ENCODE data around the gene KLF17.
A peak's percentile ranks its signal among the peaks of the same experiment; 100 is the strongest.

The KLF17 gene

DNA sequence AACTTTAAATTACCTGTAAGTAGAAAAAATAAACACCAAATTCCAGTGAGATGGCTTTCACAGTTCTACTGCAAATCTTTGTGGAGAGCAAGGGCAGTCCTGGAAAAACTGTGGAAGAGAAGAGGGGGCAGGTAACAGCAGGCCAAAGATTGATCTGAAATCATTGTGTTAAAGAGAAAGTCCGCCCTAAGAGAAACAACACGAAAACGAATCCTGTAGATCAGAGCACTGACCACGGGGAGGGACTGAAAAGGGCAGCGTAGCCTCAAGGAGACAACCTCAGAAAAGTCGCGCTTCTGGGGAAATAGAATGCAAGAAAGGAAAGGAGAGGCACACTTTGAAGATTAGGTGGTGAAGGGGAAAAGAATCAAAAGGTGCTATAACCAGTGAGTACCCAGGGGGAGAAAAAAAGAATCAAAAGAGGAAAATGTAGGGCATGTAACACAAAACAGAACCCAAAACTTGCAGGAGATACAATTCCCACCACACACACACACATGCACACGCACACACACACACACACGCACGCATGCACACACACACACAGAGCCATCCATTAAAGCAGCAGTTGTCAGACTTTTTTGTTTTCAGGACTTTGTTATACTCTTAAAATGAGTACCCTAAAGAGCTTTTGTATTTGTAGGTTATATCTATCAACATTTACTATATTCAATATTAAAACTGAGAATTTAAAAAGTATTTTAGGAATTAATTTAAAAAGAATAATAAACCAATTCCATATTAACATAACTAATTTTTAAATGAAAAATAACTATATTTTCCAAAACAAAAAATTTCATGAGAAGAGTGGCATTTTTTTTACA, 28.0 kb upstream of the KLF17 start:
- TF ChIP-seq, protein P1, sequence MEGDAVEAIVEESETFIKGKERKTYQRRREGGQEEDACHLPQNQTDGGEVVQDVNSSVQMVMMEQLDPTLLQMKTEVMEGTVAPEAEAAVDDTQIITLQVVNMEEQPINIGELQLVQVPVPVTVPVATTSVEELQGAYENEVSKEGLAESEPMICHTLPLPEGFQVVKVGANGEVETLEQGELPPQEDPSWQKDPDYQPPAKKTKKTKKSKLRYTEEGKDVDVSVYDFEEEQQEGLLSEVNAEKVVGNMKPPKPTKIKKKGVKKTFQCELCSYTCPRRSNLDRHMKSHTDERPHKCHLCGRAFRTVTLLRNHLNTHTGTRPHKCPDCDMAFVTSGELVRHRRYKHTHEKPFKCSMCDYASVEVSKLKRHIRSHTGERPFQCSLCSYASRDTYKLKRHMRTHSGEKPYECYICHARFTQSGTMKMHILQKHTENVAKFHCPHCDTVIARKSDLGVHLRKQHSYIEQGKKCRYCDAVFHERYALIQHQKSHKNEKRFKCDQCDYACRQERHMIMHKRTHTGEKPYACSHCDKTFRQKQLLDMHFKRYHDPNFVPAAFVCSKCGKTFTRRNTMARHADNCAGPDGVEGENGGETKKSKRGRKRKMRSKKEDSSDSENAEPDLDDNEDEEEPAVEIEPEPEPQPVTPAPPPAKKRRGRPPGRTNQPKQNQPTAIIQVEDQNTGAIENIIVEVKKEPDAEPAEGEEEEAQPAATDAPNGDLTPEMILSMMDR (conservative IDR thresholded peaks at IDR 0.05; ENCODE audit: low read depth, low read length), result no peak
- no peak for DNase-seq (ENCODE audit: low read depth)
- H3K4me3 ChIP-seq (ENCODE audit: low read length), result no peak overlapping the region

DNA sequence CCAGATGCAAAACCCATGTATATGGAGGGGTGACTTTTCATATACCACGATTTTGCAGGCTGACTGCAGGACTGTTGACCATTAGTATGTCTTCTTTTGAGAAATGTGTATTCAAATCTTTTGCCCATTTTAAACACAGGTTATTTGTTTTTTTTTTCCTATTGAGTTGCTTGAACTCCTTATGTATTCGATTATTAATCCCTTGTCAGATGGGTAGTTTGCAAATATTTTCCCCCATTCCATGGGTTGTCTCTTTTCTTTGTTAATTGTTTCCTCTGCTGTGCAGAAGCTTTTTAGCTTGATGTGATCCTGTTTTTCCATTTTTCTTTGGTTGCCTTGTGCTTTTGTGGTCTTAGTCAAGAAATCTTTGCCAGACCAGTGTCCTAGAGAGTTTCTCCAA, 24.6 kb upstream of the KLF17 start:
- DNase-seq (ENCODE audit: low read depth), result no peak
- TF ChIP-seq, protein P1 (conservative IDR thresholded peaks at IDR 0.05; ENCODE audit: low read depth, low read length), result no peak
- H3K4me3 ChIP-seq (ENCODE audit: low read length), result no peak overlapping the region

DNA sequence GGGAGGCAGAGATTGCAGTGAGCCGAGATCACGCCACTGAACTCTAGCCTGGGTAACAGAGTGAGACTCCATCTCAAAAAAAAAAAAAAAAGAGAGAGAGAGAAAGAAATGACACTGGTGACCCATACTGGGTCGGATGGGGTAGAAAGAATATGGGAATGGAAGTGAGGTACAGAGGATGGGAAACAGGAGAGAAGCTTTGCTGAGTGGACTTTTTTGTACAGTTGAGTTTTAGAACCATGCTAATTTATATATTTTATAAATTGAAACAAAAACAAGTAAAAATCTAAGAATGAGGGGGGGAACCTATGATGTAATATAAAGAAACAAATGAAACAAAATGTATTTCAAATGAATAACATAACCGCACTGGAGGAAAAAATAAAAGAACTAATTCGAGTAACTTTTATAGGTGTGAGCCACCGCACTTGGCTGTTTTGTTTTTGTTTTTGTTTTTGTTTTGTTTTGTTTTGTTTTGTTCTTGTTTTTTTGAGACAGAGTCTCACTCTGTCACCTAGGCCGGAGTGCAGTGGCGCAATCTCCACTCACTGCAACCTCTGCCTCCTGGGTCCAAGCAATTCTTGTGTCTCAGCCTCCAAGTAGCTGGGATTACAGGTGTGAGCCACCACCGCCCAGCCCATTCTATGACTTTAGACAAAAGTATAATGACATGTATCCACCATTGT, 18.3 kb upstream of the KLF17 start:
- TF ChIP-seq, protein P1 (conservative IDR thresholded peaks at IDR 0.05; ENCODE audit: low read depth, low read length), result no peak
- no peak for DNase-seq (ENCODE audit: low read depth)
- no peak overlapping the region for H3K4me3 ChIP-seq (ENCODE audit: low read length)

DNA sequence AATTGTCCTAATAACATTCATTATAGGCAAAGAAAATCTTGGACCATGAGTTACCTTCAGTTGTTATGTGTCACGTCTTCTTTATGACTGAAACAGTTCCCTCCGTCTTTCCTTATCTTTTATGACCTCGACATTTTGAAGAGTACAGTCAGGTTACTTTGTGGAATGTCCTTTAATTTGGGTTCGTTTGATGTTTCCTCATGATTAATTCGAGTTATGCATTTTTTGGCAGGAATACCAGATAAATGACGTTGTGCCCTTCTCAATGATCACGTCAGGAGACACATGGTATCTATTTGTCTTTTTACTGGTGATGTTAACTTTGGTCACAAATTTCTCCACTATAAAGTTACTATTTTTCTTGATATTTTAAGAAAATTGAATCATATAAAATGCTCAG, 17.3 kb upstream of the KLF17 start:
- H3K4me3 ChIP-seq (ENCODE audit: low read length), result no peak overlapping the region
- TF ChIP-seq, protein P1 (conservative IDR thresholded peaks at IDR 0.05; ENCODE audit: low read depth, low read length), result no peak
- no peak for DNase-seq (ENCODE audit: low read depth)

DNA sequence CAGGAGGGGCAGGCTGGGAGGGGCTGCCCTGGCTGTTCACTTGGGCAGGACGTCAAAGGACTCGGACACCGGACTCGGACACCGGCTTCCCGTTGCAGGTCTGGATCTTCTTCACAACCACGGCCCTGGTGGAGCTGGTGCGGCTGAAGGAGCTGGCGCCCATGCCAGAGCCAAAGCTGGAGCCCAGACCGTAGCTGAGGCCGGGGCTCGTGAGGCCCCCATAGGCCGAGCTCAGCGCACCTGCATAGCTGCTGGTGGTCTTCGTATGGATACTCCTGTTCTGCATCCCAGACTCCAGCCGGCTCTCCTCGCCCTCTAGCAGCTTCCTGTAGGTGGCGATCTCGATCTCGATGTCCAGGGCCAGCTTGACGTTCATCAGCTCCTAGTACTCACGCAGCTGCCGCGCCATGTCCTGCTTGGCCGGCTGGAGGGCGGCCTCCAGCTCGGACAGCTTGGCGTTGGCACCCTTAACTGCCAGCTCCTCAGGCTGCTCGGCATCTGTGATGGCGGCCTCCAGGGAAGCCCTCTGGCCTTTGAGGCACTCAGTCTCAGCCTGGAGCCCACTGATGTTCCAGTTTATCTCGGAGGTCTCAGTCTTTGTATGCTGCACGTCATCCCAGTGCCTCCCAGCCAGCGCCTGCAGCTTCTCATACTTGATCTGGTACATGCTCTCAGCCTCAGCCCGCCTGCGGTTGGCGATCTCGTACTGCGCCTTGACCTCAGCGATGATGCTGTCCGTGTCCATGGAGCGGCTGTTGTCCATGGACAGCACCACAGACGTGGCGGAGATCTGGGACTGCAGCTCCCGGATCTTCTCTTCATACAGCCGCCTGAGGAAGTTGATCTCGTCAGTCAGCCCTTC, 15.1 kb upstream of the KLF17 start:
- H3K4me3 ChIP-seq (ENCODE audit: low read length), result no peak overlapping the region
- no peak for DNase-seq (ENCODE audit: low read depth)
- TF ChIP-seq, protein P1 (conservative IDR thresholded peaks at IDR 0.05; ENCODE audit: low read depth, low read length), result peak; percentile 44

DNA sequence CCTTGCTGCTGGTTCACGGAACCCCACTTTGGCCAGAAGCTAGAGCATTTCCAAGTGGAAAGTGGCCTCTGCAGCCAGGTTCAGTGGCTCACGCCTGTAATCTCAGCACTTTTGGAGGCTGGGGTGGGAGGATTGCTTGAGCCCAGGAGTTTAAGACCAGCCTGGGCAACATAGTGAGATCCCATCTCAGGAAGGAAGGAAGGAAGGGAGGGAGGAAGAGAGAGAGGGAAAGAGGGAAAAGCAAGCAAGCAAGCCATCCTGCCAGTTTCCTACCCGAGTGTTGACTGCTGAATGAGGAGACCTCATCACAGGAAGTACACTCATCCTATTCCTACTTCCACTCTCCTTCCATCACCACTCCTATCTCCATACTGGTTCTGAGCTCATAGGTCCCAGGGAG, 12.8 kb upstream of the KLF17 start:
- no peak overlapping the region for H3K4me3 ChIP-seq (ENCODE audit: low read length)
- no peak for DNase-seq (ENCODE audit: low read depth)
- TF ChIP-seq, protein P1 (conservative IDR thresholded peaks at IDR 0.05; ENCODE audit: low read depth, low read length), result no peak

All from retinal pigment epithelial cell (primary cell).